HuH-7 (cell line): ENCODE data around the gene PTPRM.
"Not testable (repeated sequence)": the region's sequence is repeated elsewhere in the genome, so short reads cannot be mapped to it uniquely, and the experiment has no call there.

Source experiments
- DNase-seq: peaks from one replicate; pipeline ENCODE4 v3.0.0; 2011; ENCODE audit warnings: low spot score

PTPRM gene

GRCh38 chr18:8433771-8434170, 866.7 kb downstream of the PTPRM start:
- no peak for DNase-seq

- no peak for DNase-seq
Observed at GRCh38 chr18:8435376-8435775, 868.3 kb downstream of the PTPRM start.

GRCh38 chr18:8439055-8439454, 871.9 kb downstream of the PTPRM start:
- no peak for DNase-seq

DNA sequence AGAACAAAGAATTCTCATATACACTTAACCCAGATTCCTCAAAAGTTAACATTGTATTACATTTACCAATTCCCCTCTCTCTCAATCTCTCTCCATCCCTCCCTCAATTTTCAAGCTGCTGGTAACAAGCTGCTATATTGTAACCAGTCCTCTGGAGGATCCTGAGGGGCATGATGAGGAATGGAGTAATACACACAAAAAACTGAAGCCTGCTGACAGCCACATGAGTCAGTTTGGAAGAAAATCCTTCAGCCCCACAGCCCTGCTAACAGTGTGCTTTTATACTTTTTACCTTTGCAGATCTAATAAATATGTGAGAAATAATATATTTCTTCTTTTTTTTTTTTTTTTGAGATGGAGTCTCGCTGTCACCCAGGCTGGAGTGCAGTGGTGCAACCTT, 876.4 kb downstream of the PTPRM start:
- no peak for DNase-seq

DNA sequence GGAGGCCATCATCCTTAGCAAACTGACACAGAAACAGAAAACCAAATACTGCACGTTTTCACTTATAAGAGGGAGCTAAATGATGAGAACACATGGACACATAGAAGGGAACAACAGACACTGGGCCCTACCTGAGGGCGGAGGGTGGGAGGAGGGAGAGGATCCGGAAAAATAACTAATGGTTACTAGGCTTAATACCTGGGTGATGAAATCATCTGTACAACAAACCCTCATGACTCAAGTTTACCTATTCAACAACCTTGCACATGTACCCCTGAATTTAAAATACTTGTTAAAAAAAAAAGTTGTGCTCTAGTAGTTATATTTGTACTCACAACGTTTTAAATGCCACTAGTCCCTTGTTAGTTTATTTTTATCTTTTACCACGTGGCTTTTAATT, 879.8 kb downstream of the PTPRM start:
- not testable (repeated sequence) for DNase-seq

DNA sequence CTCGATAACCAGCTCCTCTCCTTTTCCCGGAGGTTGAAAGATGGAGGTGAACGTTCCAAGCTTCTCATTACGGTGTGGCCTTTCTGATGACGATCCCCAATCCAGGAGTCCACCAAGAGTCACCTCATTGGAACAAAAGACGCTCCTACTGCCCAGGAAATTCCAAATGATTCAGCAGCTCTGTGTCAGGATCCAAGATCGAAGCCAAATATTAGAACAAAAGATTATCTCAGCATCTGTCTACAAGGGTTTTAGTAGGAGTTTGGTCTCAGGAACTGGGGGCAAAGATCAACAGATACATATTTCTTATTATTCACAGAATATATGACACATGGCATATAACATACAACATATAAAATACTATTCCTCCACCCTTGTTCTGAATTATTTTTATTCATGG, 881.0 kb downstream of the PTPRM start:
- DNase-seq, result no peak

- DNase-seq, result peak; percentile 58
Observed at GRCh38 chr18:8450013-8450412, 882.9 kb downstream of the PTPRM start.

DNA sequence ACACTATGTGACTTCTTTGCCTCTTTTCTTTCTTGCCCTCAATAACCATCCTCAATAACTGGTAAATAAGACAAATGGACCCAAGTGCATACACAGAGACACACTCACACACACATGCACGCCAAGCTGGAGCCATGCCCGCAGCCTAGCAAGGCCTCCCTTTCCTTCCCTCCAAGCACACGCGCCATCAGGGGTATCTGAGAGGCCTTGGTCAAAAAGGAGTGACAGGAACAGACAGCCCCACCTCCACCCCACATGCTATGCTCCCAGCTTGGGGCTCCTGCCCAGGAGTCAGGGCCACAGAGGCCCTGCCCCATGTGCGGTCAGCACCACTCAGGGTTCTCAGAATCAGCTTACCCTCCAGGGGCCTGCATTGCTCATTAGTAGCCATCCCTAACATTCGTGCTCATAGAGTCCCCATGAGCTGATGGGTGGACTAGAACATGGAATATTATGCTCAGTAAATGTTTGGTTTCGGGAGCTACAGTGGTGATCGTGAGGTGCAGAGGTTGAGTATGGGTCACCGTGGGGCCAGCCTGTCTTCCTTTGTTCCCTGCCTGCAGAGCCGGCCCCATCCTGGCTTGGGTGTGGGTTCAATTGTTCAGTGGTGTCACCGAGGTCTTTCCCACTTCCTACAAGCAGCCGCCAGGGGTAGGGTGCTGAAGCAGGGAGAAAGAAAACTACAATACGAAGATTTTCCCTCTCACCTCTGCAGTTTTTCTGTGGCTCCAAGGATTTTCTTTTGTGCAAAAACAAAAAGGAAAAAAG, 884.0 kb downstream of the PTPRM start:
- no peak for DNase-seq

GRCh38 chr18:8453528-8453927, 886.4 kb downstream of the PTPRM start:
- no peak for DNase-seq

DNA sequence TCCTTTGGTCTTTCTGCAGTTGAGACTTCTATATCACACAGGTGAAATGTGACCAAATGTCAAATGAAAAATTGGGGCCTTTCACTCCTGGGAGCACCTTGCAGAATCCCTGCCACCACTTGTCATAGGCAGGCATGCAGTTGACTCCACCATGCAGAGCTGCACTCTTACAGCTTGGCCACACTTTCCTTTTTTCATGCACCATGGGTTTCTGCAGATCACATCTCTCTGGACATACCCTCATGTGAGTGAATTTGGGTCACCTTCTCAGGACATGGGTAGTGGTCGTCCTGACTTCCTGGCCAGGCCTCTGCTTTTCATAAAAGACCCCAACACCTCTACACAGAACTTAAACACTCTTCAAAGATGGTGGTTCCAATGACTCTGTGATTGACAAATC, 887.0 kb downstream of the PTPRM start:
- DNase-seq, result no peak

DNA sequence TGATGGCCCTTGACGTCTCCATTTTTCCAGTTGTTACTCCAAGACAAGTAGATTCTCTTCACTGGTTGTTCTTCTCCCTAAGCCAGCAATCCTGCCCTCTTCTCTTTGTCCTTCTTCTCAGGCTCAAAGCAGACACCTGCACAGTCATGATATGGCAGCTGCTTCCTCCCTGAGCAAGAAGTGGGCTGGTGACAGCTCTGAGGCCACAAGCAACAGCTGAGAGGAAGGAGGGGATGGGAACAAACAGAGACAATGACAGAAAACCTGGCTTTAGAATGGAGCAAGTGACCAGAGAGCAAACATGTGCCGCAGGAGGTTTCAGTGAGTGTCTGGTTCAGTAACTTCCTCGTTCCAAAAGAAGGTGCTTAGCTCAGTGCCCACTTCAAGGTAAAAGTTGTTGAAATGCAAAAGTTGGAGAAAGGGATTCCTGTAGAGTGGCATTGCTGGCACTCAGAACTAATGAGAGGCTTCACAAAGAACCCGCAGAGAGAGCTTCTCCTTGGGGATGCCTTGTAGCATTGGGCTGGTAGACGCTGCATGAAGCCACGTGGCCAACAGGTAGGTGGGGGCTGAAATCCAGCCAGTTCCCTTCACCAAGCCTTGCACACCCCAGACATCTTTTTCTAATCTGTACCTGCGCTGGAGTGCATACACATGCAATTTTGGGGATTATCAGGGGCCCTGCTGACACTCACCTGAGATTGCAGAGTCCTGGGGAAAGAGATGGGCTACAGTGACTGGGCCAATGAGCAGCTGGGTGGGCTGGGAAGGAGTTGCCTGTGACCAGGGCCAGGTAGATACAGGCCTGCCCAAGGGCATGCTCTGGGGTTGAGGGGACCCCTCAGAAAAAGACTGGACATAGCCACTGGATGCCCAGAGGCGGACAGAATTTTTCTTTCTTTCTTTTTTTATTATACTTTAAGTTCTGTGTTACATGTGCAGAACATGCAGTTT, 888.8 kb downstream of the PTPRM start:
- no peak for DNase-seq
